Liver (tissue), 3 donors: ENCODE data around the gene HAUS7.

Experiments
- ATF3 ChIP-seq: IDR thresholded peaks from 2 replicates; pipeline ENCODE4 v1.6.1; 2016; ENCODE audit warnings: antibody characterized with exemption
- CTCF ChIP-seq: fragments of 150-350 bp; IDR thresholded peaks from 2 replicates; pipeline ENCODE4 v1.5.1; 2017; ENCODE audit warnings: improper control_type of control experiment, low read depth, low read length; ENCODE audit not compliant: missing input control
- JUND ChIP-seq, 2 donors: IDR thresholded peaks; 2 replicates each; pipeline ENCODE4 v1.6.1; 2016; ENCODE audit warnings: antibody characterized with exemption in 2 of 2
- MAX ChIP-seq: IDR thresholded peaks from 2 replicates; pipeline ENCODE4 v1.6.1; 2016; ENCODE audit warnings: antibody characterized with exemption
- NR2F2 ChIP-seq: IDR thresholded peaks from 2 replicates; pipeline ENCODE4 v1.6.1; 2016; ENCODE audit warnings: antibody characterized with exemption
- RAD21 ChIP-seq, 2 donors: IDR thresholded peaks; 2 replicates each; pipeline ENCODE4 v1.6.1; 2016; ENCODE audit warnings: antibody characterized with exemption in 2 of 2, mild to moderate bottlenecking in 2 of 2
- REST ChIP-seq: IDR thresholded peaks from 2 replicates; pipeline ENCODE4 v1.6.1; 2016; ENCODE audit warnings: antibody characterized with exemption, mild to moderate bottlenecking
- SP1 ChIP-seq: IDR thresholded peaks from 2 replicates; pipeline ENCODE4 v1.6.1; 2018; ENCODE audit warnings: antibody characterized with exemption, mild to moderate bottlenecking
- TAF1 ChIP-seq: conservative IDR thresholded peaks from 2 replicates; pipeline ENCODE4 v1.6.1; 2016; ENCODE audit warnings: antibody characterized with exemption, mild to moderate bottlenecking
- YY1 ChIP-seq: IDR thresholded peaks from 2 replicates; pipeline ENCODE4 v1.6.1; 2016; ENCODE audit warnings: antibody characterized with exemption, mild to moderate bottlenecking
- ZBTB33 ChIP-seq: IDR thresholded peaks from 2 replicates; pipeline ENCODE4 v1.6.1; 2016; ENCODE audit warnings: antibody characterized with exemption
- donor health status: healthy.
- donor health status: healthy.

GRCh38 chrX:153465691-153466380 lies 4.5 kb downstream of the HAUS7 start:
- no peak for TF ChIP-seq CTCF
- TF ChIP-seq JUND (IDR thresholded peaks at IDR 0.05), result no peak
- TF ChIP-seq ATF3, result no peak
- no peak for TF ChIP-seq YY1
- no peak for TF ChIP-seq TAF1
- no peak for TF ChIP-seq ZBTB33
- no peak for TF ChIP-seq SP1
- no peak for TF ChIP-seq NR2F2
- no peak for TF ChIP-seq REST
- TF ChIP-seq RAD21 (IDR thresholded peaks at IDR 0.05), result no peak
- TF ChIP-seq MAX, result no peak
